Measurements from ENCODE around the gene SRCAP. TPM values are rescaled to one million over a fixed set of nuclear protein-coding genes. Genes with fewer than 3 reads are reported as not detected.
"Not testable (repeated sequence)": the region's sequence is repeated elsewhere in the genome, so short reads cannot be mapped to it uniquely, and the experiment has no call there.

Gene SRCAP
- total RNA-seq, 1 donor from 2014 or later = 28.5 TPM

DNA sequence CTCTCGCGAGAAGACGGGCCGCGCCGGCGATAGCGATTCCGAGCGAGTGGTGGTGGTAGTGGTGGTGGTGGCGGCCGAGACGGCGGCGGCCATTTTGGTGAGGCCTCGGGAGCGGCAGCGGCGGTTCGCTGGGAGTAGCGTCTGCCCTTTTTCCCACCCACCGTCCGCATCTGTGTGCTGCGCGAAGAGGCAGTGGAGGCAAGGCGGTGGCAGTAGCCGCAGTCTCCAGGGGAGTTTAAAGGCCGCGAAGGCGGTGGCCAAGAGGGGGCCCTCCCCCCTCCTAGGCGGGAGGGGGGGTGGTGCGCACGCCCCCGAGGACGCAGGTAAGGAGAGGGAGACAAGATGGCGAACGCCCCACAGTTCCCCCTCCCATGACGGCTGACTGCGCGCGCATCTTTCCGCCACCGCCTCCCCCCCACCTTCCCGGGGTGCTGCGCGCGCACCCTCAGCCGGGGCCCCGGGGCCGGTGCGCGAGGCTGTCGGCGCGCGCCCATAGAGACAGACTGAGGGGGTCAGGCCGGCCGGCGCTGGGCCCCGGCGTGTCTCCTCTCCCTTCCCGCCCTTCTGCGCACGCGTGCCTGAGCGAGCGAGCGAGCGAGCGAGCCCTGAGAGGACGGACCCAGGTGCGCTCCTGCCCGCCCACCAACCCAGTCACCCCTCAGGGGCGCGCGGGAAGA lies 694 bp upstream of the SRCAP start:
- intact Hi-C loops (cut with DNase I) = loop anchor here (2.0 to 5.0 kb wide), 2 partner anchors 39 to 64 kb away; partner anchors contain the start of genes CFAP119, FBRS and RNF40
- H3K9me3 ChIP-seq = no peaks in the 10 kb centered on the region

GRCh38 chr16:30699615-30700099 lies 686 bp downstream of the SRCAP start:
- Histone ChIP-seq H3K4me1 (peaks cover 25% of the 10 kb centered on the region), H3K9me3 (no peaks in the 10 kb centered on the region), H3K36me3 (peaks cover 0 to 45% of the 10 kb centered on the region in 2 donors), H3K27ac (peak overlapping the region; percentile 100), H3K27me3 (no peaks in the 10 kb centered on the region), H3K4me3 (peak overlapping the region; percentile 98 to 100)
- intact Hi-C loops (cut with DNase I) = loop anchor here (2.0 to 5.0 kb wide), 2 partner anchors 41 to 63 kb away; partner anchors contain the start of genes CFAP119, FBRS and RNF40
- no peak for DNase-seq (ENCODE audit: extremely low spot score in 2 of 2)
- TF ChIP-seq POLR2AphosphoS5 (IDR thresholded peaks at IDR 0.05; ENCODE audit: insufficient read depth in 1 of 2, low read depth in 1 of 2) (no peak), CTCF (IDR thresholded peaks at IDR 0.05) (no peak), POLR2A (IDR thresholded peaks at IDR 0.05) (no peak)

More for the DNA sequence above, 694 bp upstream of the SRCAP start:
- peaks cover 0 to 32% of the 10 kb centered on the region in 2 donors for H3K36me3 ChIP-seq
- no peak for TF ChIP-seq CTCF (IDR thresholded peaks at IDR 0.05)
- peak; percentile 94 to 97 for TF ChIP-seq POLR2AphosphoS5 (IDR thresholded peaks at IDR 0.05; ENCODE audit: insufficient read depth in 1 of 2, low read depth in 1 of 2)
- TF ChIP-seq POLR2A (IDR thresholded peaks at IDR 0.05) = peak in 1 of 2 donors; percentile 53
- H3K4me3 ChIP-seq = peak overlapping the region; percentile 98 to 100
- H3K4me1 ChIP-seq = peaks cover 25% of the 10 kb centered on the region
- H3K27ac ChIP-seq = peak overlapping the region; percentile 100
- DNase-seq (ENCODE audit: extremely low spot score in 2 of 2) = peak; percentile 97 to 98
- H3K27me3 ChIP-seq = no peaks in the 10 kb centered on the region

DNA sequence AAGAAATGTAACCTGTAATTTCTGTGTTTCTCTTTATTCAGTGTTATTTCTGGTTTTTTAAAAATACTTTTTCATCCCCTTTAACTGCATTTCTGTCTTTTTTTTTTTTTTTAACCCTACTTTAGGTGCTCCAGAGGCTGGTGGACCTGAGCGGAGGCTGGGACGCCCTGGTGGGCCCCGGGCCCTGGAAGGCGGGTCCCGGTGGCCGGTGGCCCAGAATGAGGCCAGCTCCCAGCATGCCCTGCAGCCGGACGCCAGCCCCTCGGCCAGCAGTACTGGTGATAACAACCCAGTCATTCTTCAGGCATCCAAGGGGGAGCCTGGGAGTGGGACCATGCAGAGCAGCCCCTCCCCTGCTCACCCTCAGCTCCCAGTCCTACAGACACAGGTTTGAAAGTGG lies 1.5 kb downstream of the SRCAP start:
- H3K36me3 ChIP-seq = peaks cover 4 to 54% of the 10 kb centered on the region in 2 donors
- no peaks in the 10 kb centered on the region for H3K27me3 ChIP-seq
- peaks cover 25% of the 10 kb centered on the region for H3K4me1 ChIP-seq
- TF ChIP-seq CTCF (IDR thresholded peaks at IDR 0.05) = no peak
- no peak for TF ChIP-seq POLR2AphosphoS5 (IDR thresholded peaks at IDR 0.05; ENCODE audit: insufficient read depth in 1 of 2, low read depth in 1 of 2)
- TF ChIP-seq POLR2A (IDR thresholded peaks at IDR 0.05) = no peak
- DNase-seq (ENCODE audit: extremely low spot score in 2 of 2) = no peak
- H3K9me3 ChIP-seq = no peaks in the 10 kb centered on the region
- intact Hi-C loops (cut with DNase I) = no loop called here
- no peak overlapping the region for H3K4me3 ChIP-seq
- no peak overlapping the region for H3K27ac ChIP-seq

- intact Hi-C loops (cut with DNase I) = no loop called here
Observed at GRCh38 chr16:30700971-30701370, 2.0 kb downstream of the SRCAP start.

GRCh38 chr16:30703071-30703470 lies 4.1 kb downstream of the SRCAP start:
- DNase-seq (ENCODE audit: extremely low spot score in 2 of 2); H3K9me3 ChIP-seq; H3K27ac ChIP-seq; H3K27me3 ChIP-seq; intact Hi-C loops (cut with DNase I); H3K4me3 ChIP-seq: not testable (repeated sequence)
- Histone ChIP-seq H3K36me3 (peaks cover 4 to 79% of the 10 kb centered on the region in 2 donors), H3K4me1 (peaks cover 19% of the 10 kb centered on the region)

More at GRCh38 chr16:30700971-30701370, 2.0 kb downstream of the SRCAP start:
- Histone ChIP-seq H3K4me1 (peaks cover 25% of the 10 kb centered on the region), H3K36me3 (peaks cover 4 to 58% of the 10 kb centered on the region in 2 donors), H3K4me3 (no peak overlapping the region), H3K27me3 (no peaks in the 10 kb centered on the region), H3K9me3 (no peaks in the 10 kb centered on the region), H3K27ac (no peak overlapping the region)
- no peak for DNase-seq (ENCODE audit: extremely low spot score in 2 of 2)
- TF ChIP-seq POLR2AphosphoS5 (IDR thresholded peaks at IDR 0.05; ENCODE audit: insufficient read depth in 1 of 2, low read depth in 1 of 2) = no peak
- no peak for TF ChIP-seq CTCF (IDR thresholded peaks at IDR 0.05)
- no peak for TF ChIP-seq POLR2A (IDR thresholded peaks at IDR 0.05)
